ENCODE measurements around the gene ZNF627. TPM values are rescaled to one million over a fixed set of nuclear protein-coding genes. Genes with fewer than 3 reads are reported as not detected.

ZNF627 gene
- total RNA-seq, 4 donors from 2014 or later, result 6.1 to 8.9 (median 7.9) TPM

DNA sequence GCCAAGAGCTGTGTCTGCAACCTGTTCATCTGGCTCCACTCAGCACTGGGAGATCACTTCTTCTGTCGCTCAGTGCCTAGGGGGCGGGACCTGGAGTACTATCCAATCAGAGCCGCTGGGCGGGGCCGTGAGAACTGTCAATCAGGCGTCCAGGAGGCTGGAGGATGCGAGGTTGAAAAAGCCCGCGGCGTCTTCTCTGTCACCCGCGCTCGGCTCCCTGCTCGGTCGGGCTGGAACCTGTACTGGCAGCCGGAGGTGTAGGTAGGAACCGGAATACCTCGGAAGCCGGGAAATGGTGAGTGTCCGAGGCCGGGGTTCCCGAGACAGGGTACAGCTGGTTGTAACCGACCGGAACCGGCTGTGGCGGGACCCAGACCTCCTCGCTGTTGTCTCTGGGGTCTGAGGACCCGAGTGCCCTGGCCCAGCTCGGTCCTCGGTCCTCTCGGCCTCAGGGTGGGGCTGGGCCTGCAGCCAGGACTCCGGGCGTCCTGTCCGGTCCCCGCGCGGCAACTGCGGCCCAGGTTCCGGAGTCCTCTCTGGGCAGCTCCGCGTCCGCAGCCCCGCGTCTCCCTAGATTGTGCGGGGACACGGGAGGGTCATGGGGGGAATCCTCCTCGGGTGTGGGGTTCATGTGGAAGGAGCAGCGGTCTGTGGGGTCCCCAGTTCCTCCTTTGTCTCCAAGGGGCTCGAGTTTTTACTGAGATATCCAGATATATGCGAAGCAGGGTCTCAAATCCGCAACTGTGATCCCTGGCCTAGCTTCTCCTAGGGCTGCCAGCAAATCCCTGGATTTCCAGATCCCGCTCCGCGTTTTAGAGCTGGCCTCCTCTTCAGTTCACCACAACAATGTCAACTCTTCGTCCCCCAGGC is 42.6 kb downstream of the ZNF627 start:
- H3K36me3 ChIP-seq, result no peaks in the 10 kb centered on the region
- WGBS, result under 1% methylated on average over 36 of the region's 55 CpGs
- H3K27ac ChIP-seq, result peak overlapping the region; percentile 49
- no peaks in the 10 kb centered on the region for H3K27me3 ChIP-seq
- no peak for TF ChIP-seq POLR2A (IDR thresholded peaks at IDR 0.05)
- TF ChIP-seq, protein P1, sequence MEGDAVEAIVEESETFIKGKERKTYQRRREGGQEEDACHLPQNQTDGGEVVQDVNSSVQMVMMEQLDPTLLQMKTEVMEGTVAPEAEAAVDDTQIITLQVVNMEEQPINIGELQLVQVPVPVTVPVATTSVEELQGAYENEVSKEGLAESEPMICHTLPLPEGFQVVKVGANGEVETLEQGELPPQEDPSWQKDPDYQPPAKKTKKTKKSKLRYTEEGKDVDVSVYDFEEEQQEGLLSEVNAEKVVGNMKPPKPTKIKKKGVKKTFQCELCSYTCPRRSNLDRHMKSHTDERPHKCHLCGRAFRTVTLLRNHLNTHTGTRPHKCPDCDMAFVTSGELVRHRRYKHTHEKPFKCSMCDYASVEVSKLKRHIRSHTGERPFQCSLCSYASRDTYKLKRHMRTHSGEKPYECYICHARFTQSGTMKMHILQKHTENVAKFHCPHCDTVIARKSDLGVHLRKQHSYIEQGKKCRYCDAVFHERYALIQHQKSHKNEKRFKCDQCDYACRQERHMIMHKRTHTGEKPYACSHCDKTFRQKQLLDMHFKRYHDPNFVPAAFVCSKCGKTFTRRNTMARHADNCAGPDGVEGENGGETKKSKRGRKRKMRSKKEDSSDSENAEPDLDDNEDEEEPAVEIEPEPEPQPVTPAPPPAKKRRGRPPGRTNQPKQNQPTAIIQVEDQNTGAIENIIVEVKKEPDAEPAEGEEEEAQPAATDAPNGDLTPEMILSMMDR (IDR thresholded peaks at IDR 0.05), result no peak
- no peak for TF ChIP-seq EP300 (IDR thresholded peaks at IDR 0.05)
- TF ChIP-seq POLR2AphosphoS5 (IDR thresholded peaks at IDR 0.05), result peak in 1 of 3 donors; percentile 9
- peaks cover 10% of the 10 kb centered on the region for H3K4me1 ChIP-seq
- DNase-seq (ENCODE audit: low spot score in 2 of 2), result peak; percentile 98
- H3K4me3 ChIP-seq, result peak overlapping the region; percentile 74
- no peaks in the 10 kb centered on the region for H3K9me3 ChIP-seq

DNA sequence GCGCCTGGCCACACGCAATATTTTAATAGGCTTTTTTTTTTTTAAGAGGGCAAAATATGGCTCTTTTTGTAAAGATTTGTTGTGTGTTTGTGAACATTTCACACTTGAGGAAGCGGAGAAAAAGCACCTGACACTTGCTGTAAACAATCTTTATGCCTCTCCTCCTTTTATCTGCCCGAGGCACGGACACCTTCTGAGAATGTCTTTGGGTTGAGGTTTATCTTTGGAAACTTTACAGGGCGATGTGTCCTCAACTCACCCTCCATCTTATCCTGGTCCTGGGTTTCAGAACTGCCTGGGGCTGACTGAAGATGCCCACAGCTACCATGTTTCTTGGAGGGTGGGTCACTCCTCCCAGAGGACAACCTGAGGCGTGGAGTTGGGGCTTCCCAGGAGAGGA is 44.0 kb downstream of the ZNF627 start:
- Histone ChIP-seq H3K9me3 (no peaks in the 10 kb centered on the region), H3K27ac (no peak overlapping the region), H3K4me1 (peaks cover 10% of the 10 kb centered on the region), H3K27me3 (no peaks in the 10 kb centered on the region), H3K36me3 (no peaks in the 10 kb centered on the region), H3K4me3 (no peak overlapping the region)
- no peak for DNase-seq (ENCODE audit: low spot score in 2 of 2)
- TF ChIP-seq, protein P1 (IDR thresholded peaks at IDR 0.05), result no peak
- TF ChIP-seq EP300 (IDR thresholded peaks at IDR 0.05) (no peak), POLR2A (IDR thresholded peaks at IDR 0.05) (no peak), POLR2AphosphoS5 (IDR thresholded peaks at IDR 0.05) (no peak)
- WGBS, result 82% methylated on average over 6 of the region's 7 CpGs

- Histone ChIP-seq H3K27ac (no peak overlapping the region), H3K9me3 (no peaks in the 10 kb centered on the region), H3K4me3 (no peak overlapping the region), H3K4me1 (peaks cover 10% of the 10 kb centered on the region), H3K27me3 (no peaks in the 10 kb centered on the region), H3K36me3 (no peaks in the 10 kb centered on the region)
- DNase-seq (ENCODE audit: low spot score in 2 of 2), result no peak
- WGBS, result 96% methylated on average over 3 of the region's 3 CpGs
- TF ChIP-seq POLR2AphosphoS5 (IDR thresholded peaks at IDR 0.05), result no peak
- TF ChIP-seq, protein P1 (IDR thresholded peaks at IDR 0.05), result no peak
- no peak for TF ChIP-seq EP300 (IDR thresholded peaks at IDR 0.05)
- TF ChIP-seq POLR2A (IDR thresholded peaks at IDR 0.05), result no peak
These were observed 45.6 kb downstream of the ZNF627 start for GRCh38 chr19:11642902-11643301.

DNA sequence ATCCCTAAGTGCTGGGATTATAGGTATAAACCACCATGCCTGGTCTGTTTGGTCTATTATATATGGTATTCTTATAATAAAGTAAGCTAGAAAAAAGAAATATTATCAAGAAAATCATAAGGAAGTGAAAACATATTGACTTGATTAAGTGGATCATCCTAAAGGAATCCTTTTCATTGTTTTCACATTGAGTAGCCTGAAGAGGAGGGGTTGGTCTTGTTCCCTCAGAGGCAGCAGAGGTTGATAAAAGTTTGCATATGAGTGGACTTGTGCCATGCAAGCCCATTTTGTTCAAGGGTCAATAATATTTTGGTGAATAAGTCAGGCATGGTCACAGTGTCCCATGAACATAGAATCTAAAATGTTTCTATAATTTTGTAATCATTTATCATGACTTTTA is 52.7 kb downstream of the ZNF627 start:
- Histone ChIP-seq H3K9me3 (peaks cover 12% of the 10 kb centered on the region), H3K36me3 (peaks cover 18% of the 10 kb centered on the region), H3K4me1 (no peaks in the 10 kb centered on the region), H3K27me3 (no peaks in the 10 kb centered on the region), H3K27ac (no peak overlapping the region), H3K4me3 (no peak overlapping the region)
- TF ChIP-seq POLR2AphosphoS5 (IDR thresholded peaks at IDR 0.05), result no peak
- TF ChIP-seq POLR2A (IDR thresholded peaks at IDR 0.05), result no peak
- TF ChIP-seq, protein P1 (IDR thresholded peaks at IDR 0.05), result no peak
- TF ChIP-seq EP300 (IDR thresholded peaks at IDR 0.05), result no peak
- DNase-seq (ENCODE audit: low spot score in 2 of 2), result no peak

DNA sequence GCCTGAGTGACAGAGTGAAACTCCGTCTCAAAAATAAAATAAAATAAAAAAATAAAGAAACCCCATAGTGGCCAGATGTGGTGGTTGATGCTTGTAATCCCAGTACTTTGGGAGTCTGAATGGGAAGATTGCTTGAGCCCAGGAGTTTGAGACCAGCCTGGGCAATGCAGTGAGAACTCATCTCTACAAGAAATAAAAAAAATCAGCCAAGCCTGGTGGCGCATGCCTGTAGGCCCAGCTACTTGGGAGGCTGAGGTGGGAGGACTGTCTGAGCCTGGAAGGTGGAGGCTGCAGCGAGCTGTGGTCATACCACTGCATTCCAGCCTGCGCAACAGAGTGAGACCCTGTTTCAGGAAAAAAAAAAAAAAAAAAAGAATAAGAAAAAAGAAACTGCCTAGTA is 53.8 kb downstream of the ZNF627 start:
- 100% methylated on average over 4 of the region's 4 CpGs for WGBS
- TF ChIP-seq POLR2AphosphoS5 (IDR thresholded peaks at IDR 0.05) (no peak), POLR2A (IDR thresholded peaks at IDR 0.05) (no peak), EP300 (IDR thresholded peaks at IDR 0.05) (no peak)
- TF ChIP-seq, protein P1 (IDR thresholded peaks at IDR 0.05), result no peak
- Histone ChIP-seq H3K4me3 (no peak overlapping the region), H3K36me3 (peaks cover 18% of the 10 kb centered on the region), H3K27me3 (no peaks in the 10 kb centered on the region), H3K9me3 (peaks cover 12% of the 10 kb centered on the region), H3K27ac (no peak overlapping the region), H3K4me1 (no peaks in the 10 kb centered on the region)
- DNase-seq (ENCODE audit: low spot score in 2 of 2), result no peak
